Kidney glomerular epithelial cell (primary cell): ENCODE measurements around the gene RASGRP2.

Experiments used
- DNase-seq: peaks from one replicate; lab custom pipeline; 2025; lab: John Stamatoyannopoulos, UW

The RASGRP2 gene

DNA sequence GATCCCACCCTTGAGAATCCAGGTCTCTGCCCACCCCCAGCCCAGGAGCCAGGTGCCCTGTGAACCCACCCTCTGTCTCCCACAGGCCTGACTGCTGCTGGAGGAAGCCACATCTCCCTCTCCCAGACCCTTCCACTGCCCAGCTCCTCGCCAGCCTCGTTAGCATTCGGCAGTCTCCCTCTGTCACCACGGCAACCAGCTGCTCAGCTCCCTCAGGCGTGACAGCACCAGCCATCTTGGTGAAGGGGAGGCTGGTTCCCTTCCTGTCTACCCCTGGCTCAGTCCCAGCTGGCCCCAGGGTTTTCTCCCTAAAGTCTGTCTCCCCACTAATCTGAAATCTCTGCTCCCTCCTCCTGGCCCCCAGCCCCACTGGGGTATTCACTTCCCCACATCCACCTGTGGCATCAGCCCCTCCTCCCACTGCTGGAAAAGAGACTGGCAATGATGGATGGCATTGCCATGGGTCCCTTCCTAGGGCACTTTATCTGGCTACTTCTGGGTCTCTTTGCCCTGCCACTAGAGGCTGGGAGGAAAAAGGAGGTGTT is 49.0 kb downstream of the RASGRP2 start:
- peak; percentile 18 for DNase-seq

- no peak for DNase-seq
These were observed 49.8 kb downstream of the RASGRP2 start for GRCh38 chr11:64694026-64694755.

- DNase-seq = no peak
These were observed 51.1 kb downstream of the RASGRP2 start for GRCh38 chr11:64692764-64693331.

- DNase-seq = no peak
These were observed 52.4 kb downstream of the RASGRP2 start for GRCh38 chr11:64691543-64691942.

GRCh38 chr11:64690235-64690634 is 53.7 kb downstream of the RASGRP2 start:
- no peak for DNase-seq

GRCh38 chr11:64688534-64688982 is 55.4 kb downstream of the RASGRP2 start:
- DNase-seq = peak; percentile 62

DNA sequence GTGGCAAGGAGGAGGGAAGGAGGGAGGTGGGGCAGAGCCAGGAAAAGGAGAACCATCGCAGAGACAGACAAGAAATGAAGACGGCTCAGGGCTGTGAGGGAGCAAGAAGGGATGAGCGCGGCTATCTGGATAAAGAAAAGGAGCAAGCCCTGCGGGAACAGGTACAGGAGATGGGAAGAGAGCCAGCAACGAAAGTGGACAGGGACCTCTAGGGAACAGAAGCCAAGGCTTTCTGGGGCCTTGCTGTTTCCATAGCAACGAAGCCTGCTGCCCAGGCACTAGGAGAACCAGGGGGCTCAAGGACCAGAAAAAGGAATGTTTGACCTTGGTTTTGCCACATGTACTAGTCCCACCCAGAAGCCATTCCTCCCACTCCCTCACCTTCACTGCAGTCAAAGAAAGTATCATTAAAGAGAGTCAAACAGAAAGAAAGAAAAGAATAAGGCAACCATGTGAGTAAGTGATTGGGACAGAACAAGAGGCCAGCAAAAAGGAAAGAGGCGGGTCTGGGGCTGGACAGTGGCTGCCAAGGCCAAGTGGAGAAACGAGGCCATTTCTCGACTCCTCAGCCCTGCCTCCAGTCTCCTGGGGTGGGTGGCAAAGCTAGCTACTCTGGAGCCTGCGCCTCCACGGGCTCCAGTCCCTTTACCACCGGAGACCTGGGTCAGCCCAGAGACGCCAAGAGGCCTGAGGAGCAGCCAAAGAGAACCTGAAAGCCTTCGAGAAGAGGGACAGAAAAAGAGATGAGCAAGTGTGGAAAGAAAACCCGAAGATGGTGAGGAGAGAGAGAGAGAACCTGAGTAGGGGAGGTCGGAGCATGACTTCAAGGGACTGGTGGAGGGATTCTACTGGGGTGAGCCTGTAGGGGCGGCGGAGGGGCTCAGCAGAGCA is 56.1 kb downstream of the RASGRP2 start:
- no peak for DNase-seq

DNA sequence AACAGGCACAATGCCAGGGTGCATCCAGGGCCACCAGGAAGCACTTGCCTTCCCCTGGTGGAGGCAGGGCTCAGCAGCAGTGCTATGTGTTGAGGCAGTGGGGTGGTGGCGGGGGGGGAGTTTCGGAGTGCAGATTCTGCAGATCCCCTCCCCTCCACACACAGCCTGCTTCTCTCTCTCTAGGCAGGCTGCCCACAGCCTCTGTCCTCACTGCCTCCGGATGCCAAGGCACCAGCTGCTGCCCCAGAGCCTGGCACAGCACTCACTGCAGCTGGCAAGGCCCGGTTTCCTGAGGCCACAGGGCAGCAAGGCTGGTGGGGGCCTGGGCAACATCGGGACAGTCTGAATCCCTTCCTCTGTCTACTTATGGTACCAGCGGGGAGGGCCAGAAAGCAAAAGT is 56.7 kb downstream of the RASGRP2 start:
- no peak for DNase-seq

- no peak for DNase-seq
These were observed 57.3 kb downstream of the RASGRP2 start for GRCh38 chr11:64686466-64687170.

DNA sequence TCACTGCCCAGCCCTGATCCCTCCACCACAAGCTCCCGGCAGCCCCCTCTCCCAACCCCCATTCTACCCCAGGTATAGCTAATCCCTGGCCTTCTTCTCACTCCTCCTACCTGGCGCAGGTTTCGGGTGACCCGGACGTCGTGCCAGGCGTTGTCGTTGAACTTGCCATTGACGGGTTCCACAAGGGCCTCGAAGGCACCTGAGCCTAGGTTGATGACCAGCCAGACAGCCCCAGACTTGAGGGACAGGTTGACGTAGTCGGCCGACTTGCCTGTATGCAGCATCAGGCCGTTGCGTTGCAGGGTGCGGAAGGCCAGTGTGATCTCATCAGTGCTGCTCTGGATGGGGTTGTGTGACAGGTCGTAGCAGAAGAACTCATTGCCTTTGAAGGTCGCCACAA is 58.4 kb downstream of the RASGRP2 start:
- no peak for DNase-seq

GRCh38 chr11:64684357-64684756 is 59.6 kb downstream of the RASGRP2 start:
- no peak for DNase-seq

- DNase-seq = no peak
These were observed 62.8 kb downstream of the RASGRP2 start for GRCh38 chr11:64681171-64681570.

- no peak for DNase-seq
These were observed 64.1 kb downstream of the RASGRP2 start for GRCh38 chr11:64679846-64680245.

DNA sequence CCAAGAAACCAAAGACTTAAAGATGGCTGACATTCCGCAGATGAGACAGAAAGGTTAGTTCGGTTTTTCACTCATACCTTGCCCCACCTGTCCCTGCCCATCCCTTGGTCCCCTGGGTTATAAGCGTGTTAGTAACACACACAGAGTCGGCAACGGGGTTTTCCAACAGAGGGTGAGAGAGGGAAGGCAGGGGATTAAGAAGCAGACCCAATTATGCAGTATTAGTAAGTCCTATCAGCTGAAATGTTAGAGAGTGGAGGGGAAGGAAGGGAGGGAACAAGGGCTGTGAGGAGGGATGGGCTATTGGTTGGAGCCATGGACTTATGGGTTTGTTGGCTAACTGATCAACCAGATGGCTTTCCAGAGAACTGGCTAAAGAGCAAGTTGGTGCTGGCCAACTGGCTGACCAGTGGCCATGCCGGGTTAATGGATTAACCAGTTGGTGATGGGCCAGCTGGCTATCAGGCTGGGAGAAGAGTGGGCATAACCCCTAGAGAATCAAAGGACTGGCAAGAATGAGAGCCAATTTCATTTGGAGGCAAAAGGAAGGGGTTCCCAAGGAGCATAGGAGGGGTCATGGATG is 66.4 kb downstream of the RASGRP2 start:
- no peak for DNase-seq
